ENCODE measurements around the gene MTHFD2L.

MTHFD2L gene

DNA sequence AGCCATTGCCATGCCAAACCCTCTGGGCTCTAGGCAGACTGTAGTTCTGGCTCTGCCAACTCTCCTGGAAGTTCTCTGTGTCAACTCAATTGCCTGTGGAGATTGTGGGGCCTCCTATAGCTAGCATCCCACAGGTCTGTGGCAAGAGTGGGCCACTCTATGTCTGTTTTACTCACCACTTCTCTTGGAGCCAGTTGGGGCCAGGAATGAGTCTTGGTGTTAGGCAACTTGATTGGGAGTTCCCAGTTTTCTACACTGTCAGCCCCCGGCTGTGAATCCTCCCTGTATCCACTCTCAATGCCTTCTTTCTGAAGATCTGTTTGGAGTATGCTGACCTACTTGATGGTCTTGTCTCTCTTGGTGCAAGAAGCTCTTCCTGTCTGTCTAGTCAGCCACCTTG lies 102.1 kb downstream of the MTHFD2L start:
- no peak for FAIRE-seq
- TF ChIP-seq POLR2AphosphoS5 (IDR thresholded peaks at IDR 0.05; ENCODE audit: low read depth, low read length): no peak
- no peak for TF ChIP-seq TAF1 (IDR thresholded peaks at IDR 0.05; ENCODE audit: low read depth, low read length)
- no peak for TF ChIP-seq SPI1 (IDR thresholded peaks at IDR 0.05; ENCODE audit: low read depth, low read length)
- no peak for TF ChIP-seq POLR2A (IDR thresholded peaks at IDR 0.05; ENCODE audit: low read depth, low read length)
- TF ChIP-seq PAX5 (IDR thresholded peaks at IDR 0.05; ENCODE audit: insufficient read depth, low read length, severe bottlenecking): no peak
- DNase-seq (ENCODE audit: insufficient read length, low spot score): no peak

- FAIRE-seq (no peak), DNase-seq (ENCODE audit: insufficient read length, low spot score) (no peak)
- TF ChIP-seq TAF1 (IDR thresholded peaks at IDR 0.05; ENCODE audit: low read depth, low read length): no peak
- TF ChIP-seq SPI1 (IDR thresholded peaks at IDR 0.05; ENCODE audit: low read depth, low read length): no peak
- no peak for TF ChIP-seq POU2F2 (IDR thresholded peaks at IDR 0.05; ENCODE audit: low read depth, low read length)
- no peak for TF ChIP-seq PAX5 (IDR thresholded peaks at IDR 0.05; ENCODE audit: insufficient read depth, low read length, severe bottlenecking)
- no peak for TF ChIP-seq POLR2A (IDR thresholded peaks at IDR 0.05; ENCODE audit: low read depth, low read length)
- TF ChIP-seq POLR2AphosphoS5 (IDR thresholded peaks at IDR 0.05; ENCODE audit: low read depth, low read length): no peak
Measured at GRCh38 chr4:74262522-74262921, 104.6 kb downstream of the MTHFD2L start.

DNA sequence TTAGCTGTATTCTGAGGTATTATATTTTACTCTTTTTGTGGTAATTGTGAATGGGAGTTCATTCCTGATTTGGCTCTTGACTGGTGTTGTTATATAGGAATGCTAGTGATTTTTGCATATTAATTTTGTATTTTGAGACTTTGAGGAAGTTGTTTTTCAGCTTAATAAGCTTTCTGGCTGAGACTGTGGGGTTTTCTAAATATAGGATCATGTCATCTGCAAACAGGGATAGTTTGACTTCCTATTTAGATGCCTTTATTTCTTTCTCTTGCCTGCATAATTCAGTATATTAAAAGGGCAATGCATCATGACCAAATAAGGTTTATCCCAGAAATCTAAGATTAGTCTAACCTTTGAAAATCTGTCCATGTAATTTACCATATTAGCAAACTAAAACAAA lies 105.6 kb downstream of the MTHFD2L start:
- FAIRE-seq: no peak
- no peak for DNase-seq (ENCODE audit: insufficient read length, low spot score)
- TF ChIP-seq POLR2A (IDR thresholded peaks at IDR 0.05; ENCODE audit: low read depth, low read length) (no peak), TAF1 (IDR thresholded peaks at IDR 0.05; ENCODE audit: low read depth, low read length) (no peak), SPI1 (IDR thresholded peaks at IDR 0.05; ENCODE audit: low read depth, low read length) (no peak), POLR2AphosphoS5 (IDR thresholded peaks at IDR 0.05; ENCODE audit: low read depth, low read length) (no peak), PAX5 (IDR thresholded peaks at IDR 0.05; ENCODE audit: insufficient read depth, low read length, severe bottlenecking) (no peak), POU2F2 (IDR thresholded peaks at IDR 0.05; ENCODE audit: low read depth, low read length) (no peak)

- TF ChIP-seq PAX5 (IDR thresholded peaks at IDR 0.05; ENCODE audit: insufficient read depth, low read length, severe bottlenecking): no peak
- no peak for TF ChIP-seq POLR2A (IDR thresholded peaks at IDR 0.05; ENCODE audit: low read depth, low read length)
- TF ChIP-seq POLR2AphosphoS5 (IDR thresholded peaks at IDR 0.05; ENCODE audit: low read depth, low read length): no peak
- no peak for TF ChIP-seq TAF1 (IDR thresholded peaks at IDR 0.05; ENCODE audit: low read depth, low read length)
- no peak for TF ChIP-seq POU2F2 (IDR thresholded peaks at IDR 0.05; ENCODE audit: low read depth, low read length)
- TF ChIP-seq SPI1 (IDR thresholded peaks at IDR 0.05; ENCODE audit: low read depth, low read length): no peak
- no peak for FAIRE-seq
- no peak for DNase-seq (ENCODE audit: insufficient read length, low spot score)
Measured at GRCh38 chr4:74266081-74266480, 108.2 kb downstream of the MTHFD2L start.

- FAIRE-seq (no peak), DNase-seq (ENCODE audit: insufficient read length, low spot score) (no peak)
- no peak for TF ChIP-seq PAX5 (IDR thresholded peaks at IDR 0.05; ENCODE audit: insufficient read depth, low read length, severe bottlenecking)
- TF ChIP-seq POLR2AphosphoS5 (IDR thresholded peaks at IDR 0.05; ENCODE audit: low read depth, low read length): no peak
- no peak for TF ChIP-seq SPI1 (IDR thresholded peaks at IDR 0.05; ENCODE audit: low read depth, low read length)
- TF ChIP-seq POLR2A (IDR thresholded peaks at IDR 0.05; ENCODE audit: low read depth, low read length): no peak
- no peak for TF ChIP-seq TAF1 (IDR thresholded peaks at IDR 0.05; ENCODE audit: low read depth, low read length)
- no peak for TF ChIP-seq POU2F2 (IDR thresholded peaks at IDR 0.05; ENCODE audit: low read depth, low read length)
Measured at GRCh38 chr4:74267998-74268606, 110.2 kb downstream of the MTHFD2L start.

DNA sequence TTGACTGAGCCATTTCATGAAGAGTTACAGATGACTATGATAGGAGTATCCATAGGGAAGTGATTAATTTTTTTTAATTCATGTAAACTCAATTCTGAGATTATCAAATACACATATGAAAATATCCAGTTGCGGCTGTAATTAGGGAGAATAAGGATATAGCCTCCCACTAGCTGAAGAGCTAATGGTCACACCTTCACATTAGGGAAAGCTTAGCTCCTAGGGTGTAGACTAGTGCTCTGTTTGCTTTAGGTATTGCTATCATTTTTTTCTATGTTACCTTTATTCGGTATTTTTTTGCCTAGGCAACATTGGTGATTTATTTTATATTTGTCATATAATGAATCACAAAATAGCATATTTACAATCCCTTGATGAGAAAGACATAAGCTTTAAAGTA lies 110.7 kb downstream of the MTHFD2L start:
- TF ChIP-seq SPI1 (IDR thresholded peaks at IDR 0.05; ENCODE audit: low read depth, low read length): no peak
- no peak for TF ChIP-seq PAX5 (IDR thresholded peaks at IDR 0.05; ENCODE audit: insufficient read depth, low read length, severe bottlenecking)
- TF ChIP-seq POU2F2 (IDR thresholded peaks at IDR 0.05; ENCODE audit: low read depth, low read length): no peak
- no peak for TF ChIP-seq POLR2AphosphoS5 (IDR thresholded peaks at IDR 0.05; ENCODE audit: low read depth, low read length)
- no peak for TF ChIP-seq POLR2A (IDR thresholded peaks at IDR 0.05; ENCODE audit: low read depth, low read length)
- TF ChIP-seq TAF1 (IDR thresholded peaks at IDR 0.05; ENCODE audit: low read depth, low read length): no peak
- DNase-seq (ENCODE audit: insufficient read length, low spot score): no peak
- no peak for FAIRE-seq

DNA sequence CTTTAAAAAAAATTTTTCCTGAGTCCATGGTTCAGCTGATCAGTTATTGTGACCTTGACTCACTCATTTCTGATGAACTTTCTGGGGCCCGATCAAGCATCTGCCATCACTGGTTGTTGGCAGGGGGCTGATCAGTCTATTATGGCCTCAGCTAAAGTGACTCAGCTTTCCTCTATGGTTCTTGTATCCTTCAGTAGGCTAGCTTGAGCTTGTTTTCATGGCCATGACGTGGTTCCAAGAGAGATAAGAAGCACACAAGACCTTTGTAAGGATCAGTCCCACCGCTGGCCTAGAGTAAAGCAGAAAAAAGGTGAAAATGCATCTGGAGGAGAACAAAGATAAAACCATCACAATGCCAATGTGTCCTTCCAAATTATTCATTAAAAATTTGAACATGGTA lies 120.6 kb downstream of the MTHFD2L start:
- DNase-seq (ENCODE audit: insufficient read length, low spot score) (no peak), FAIRE-seq (no peak)
- TF ChIP-seq POU2F2 (IDR thresholded peaks at IDR 0.05; ENCODE audit: low read depth, low read length): no peak
- TF ChIP-seq PAX5 (IDR thresholded peaks at IDR 0.05; ENCODE audit: insufficient read depth, low read length, severe bottlenecking): no peak
- no peak for TF ChIP-seq TAF1 (IDR thresholded peaks at IDR 0.05; ENCODE audit: low read depth, low read length)
- no peak for TF ChIP-seq SPI1 (IDR thresholded peaks at IDR 0.05; ENCODE audit: low read depth, low read length)
- TF ChIP-seq POLR2A (IDR thresholded peaks at IDR 0.05; ENCODE audit: low read depth, low read length): no peak
- no peak for TF ChIP-seq POLR2AphosphoS5 (IDR thresholded peaks at IDR 0.05; ENCODE audit: low read depth, low read length)

DNA sequence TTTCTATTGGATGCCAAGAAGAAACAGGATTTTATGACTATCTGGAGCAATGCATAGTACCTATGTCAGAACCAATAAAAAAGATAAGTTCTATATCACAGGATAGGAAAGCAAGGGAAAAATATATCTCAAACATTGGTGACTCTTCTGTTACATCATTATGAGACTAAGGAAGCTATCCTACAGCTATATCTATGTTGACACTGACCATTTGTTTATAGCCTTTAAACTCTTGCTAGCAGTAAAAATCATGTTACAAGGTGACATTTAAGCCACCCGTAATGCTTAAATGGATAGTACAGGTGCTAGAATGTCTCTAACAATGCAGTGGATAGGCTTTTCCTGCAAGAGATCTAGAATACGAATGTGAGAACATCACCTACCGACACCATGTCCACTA lies 121.8 kb downstream of the MTHFD2L start:
- DNase-seq (ENCODE audit: insufficient read length, low spot score) (no peak), FAIRE-seq (no peak)
- TF ChIP-seq SPI1 (IDR thresholded peaks at IDR 0.05; ENCODE audit: low read depth, low read length) (no peak), POU2F2 (IDR thresholded peaks at IDR 0.05; ENCODE audit: low read depth, low read length) (no peak), POLR2A (IDR thresholded peaks at IDR 0.05; ENCODE audit: low read depth, low read length) (no peak), POLR2AphosphoS5 (IDR thresholded peaks at IDR 0.05; ENCODE audit: low read depth, low read length) (no peak), PAX5 (IDR thresholded peaks at IDR 0.05; ENCODE audit: insufficient read depth, low read length, severe bottlenecking) (no peak), TAF1 (IDR thresholded peaks at IDR 0.05; ENCODE audit: low read depth, low read length) (no peak)

DNA sequence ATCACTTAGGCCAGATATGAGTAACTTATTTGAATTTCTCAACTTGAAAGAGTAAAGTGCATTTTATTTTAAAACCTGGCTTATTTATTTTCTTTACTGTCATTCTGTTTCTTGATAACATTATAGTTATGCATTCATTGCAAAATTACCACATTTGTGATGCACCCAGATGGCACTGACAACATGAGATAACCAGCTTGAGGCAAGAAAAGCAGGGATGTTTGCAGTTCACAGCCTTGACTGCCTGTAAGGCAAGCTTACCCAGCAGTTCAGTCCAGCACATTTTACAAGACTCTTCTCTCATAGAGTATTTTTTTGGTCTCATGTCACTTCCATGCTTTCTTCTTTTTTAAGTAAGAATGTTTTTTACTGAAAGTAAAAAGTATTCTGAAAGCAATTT lies 125.0 kb downstream of the MTHFD2L start:
- DNase-seq (ENCODE audit: insufficient read length, low spot score) (no peak), FAIRE-seq (no peak)
- TF ChIP-seq POLR2A (IDR thresholded peaks at IDR 0.05; ENCODE audit: low read depth, low read length): no peak
- TF ChIP-seq SPI1 (IDR thresholded peaks at IDR 0.05; ENCODE audit: low read depth, low read length): no peak

DNA sequence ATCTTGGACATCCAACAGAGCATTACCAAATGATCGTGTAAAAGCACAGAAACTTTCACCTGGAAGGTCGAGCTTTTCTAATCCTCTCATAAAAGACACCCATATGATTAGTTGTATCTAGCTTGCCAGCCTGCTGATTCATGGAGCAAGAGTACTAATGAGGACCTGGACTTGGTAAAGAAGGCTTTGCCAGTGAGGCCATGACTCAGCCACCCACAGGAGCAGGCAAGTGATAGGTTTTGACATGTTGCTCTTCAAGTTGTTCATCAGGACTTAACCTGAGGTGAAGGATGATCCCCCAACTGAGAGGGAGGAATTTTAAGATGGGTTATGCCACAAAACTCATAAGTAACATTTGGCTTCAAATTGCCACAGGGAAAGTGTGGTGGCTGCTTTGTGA lies 125.7 kb downstream of the MTHFD2L start:
- no peak for FAIRE-seq
- no peak for DNase-seq (ENCODE audit: insufficient read length, low spot score)
- TF ChIP-seq PAX5 (IDR thresholded peaks at IDR 0.05; ENCODE audit: insufficient read depth, low read length, severe bottlenecking) (no peak), POLR2A (IDR thresholded peaks at IDR 0.05; ENCODE audit: low read depth, low read length) (no peak), SPI1 (IDR thresholded peaks at IDR 0.05; ENCODE audit: low read depth, low read length) (no peak), POLR2AphosphoS5 (IDR thresholded peaks at IDR 0.05; ENCODE audit: low read depth, low read length) (no peak), POU2F2 (IDR thresholded peaks at IDR 0.05; ENCODE audit: low read depth, low read length) (no peak)

Data from GM12891 (cell line).